ENCODE measurements around the gene SFXN4.
A peak's percentile ranks its signal among the peaks of the same experiment; 100 is the strongest.
"Not testable (repeated sequence)": the region's sequence is repeated elsewhere in the genome, so short reads cannot be mapped to it uniquely, and the experiment has no call there.

GRCh38 chr10:119137878-119138277 lies 27.6 kb downstream of the SFXN4 start:
- TF ChIP-seq ZC3H4 (CRISPR knock-in tag; IDR thresholded peaks at IDR 0.05; ENCODE audit: borderline replicate concordance); MTA3 (IDR thresholded peaks at IDR 0.05; ENCODE audit: borderline replicate concordance); HOXB6 (CRISPR knock-in tag; IDR thresholded peaks at IDR 0.05; ENCODE audit: borderline replicate concordance): not testable (repeated sequence)
- TF ChIP-seq, protein P1, sequence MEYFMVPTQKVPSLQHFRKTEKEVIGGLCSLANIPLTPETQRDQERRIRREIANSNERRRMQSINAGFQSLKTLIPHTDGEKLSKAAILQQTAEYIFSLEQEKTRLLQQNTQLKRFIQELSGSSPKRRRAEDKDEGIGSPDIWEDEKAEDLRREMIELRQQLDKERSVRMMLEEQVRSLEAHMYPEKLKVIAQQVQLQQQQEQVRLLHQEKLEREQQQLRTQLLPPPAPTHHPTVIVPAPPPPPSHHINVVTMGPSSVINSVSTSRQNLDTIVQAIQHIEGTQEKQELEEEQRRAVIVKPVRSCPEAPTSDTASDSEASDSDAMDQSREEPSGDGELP (CRISPR knock-in tag; IDR thresholded peaks at IDR 0.05; ENCODE audit: borderline replicate concordance): not testable (repeated sequence)
- TF ChIP-seq, protein P2, sequence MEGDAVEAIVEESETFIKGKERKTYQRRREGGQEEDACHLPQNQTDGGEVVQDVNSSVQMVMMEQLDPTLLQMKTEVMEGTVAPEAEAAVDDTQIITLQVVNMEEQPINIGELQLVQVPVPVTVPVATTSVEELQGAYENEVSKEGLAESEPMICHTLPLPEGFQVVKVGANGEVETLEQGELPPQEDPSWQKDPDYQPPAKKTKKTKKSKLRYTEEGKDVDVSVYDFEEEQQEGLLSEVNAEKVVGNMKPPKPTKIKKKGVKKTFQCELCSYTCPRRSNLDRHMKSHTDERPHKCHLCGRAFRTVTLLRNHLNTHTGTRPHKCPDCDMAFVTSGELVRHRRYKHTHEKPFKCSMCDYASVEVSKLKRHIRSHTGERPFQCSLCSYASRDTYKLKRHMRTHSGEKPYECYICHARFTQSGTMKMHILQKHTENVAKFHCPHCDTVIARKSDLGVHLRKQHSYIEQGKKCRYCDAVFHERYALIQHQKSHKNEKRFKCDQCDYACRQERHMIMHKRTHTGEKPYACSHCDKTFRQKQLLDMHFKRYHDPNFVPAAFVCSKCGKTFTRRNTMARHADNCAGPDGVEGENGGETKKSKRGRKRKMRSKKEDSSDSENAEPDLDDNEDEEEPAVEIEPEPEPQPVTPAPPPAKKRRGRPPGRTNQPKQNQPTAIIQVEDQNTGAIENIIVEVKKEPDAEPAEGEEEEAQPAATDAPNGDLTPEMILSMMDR (IDR thresholded peaks at IDR 0.05 in 2 of 3, conservative IDR thresholded peaks at IDR 0.05 in 1 of 3; ENCODE audit: insufficient read depth in 2 of 3, low read depth in 1 of 3, low read length in 3 of 3): peak in 2 of 3 experiments; percentile 12 to 21; a peak in 2 of 6 replicates
